MM.1S (cell line): ENCODE results near the gene TUBA4A.

Source experiments
- EZH2 ChIP-seq: fragments of 300-600 bp; sonication (generic); optimal IDR thresholded peaks from 2 replicates; pipeline ENCODE3; 2017; ENCODE audit warnings: low read depth, mild to moderate bottlenecking, antibody characterized with exemption, low read length, mixed read lengths
- EZH2phosphoT487 ChIP-seq: fragments of 300-600 bp; sonication (generic); IDR thresholded peaks from 2 replicates; pipeline ENCODE4 v1.6.1; 2018; ENCODE audit warnings: antibody characterized with exemption, low read length
- TF ChIP-seq, protein P1 (sequence below): fragments of 300-600 bp; sonication (generic); IDR thresholded peaks from 2 replicates; pipeline ENCODE4 v1.5.1; 2016; ENCODE audit warnings: antibody characterized with exemption, low read length, mixed read lengths

DNA sequence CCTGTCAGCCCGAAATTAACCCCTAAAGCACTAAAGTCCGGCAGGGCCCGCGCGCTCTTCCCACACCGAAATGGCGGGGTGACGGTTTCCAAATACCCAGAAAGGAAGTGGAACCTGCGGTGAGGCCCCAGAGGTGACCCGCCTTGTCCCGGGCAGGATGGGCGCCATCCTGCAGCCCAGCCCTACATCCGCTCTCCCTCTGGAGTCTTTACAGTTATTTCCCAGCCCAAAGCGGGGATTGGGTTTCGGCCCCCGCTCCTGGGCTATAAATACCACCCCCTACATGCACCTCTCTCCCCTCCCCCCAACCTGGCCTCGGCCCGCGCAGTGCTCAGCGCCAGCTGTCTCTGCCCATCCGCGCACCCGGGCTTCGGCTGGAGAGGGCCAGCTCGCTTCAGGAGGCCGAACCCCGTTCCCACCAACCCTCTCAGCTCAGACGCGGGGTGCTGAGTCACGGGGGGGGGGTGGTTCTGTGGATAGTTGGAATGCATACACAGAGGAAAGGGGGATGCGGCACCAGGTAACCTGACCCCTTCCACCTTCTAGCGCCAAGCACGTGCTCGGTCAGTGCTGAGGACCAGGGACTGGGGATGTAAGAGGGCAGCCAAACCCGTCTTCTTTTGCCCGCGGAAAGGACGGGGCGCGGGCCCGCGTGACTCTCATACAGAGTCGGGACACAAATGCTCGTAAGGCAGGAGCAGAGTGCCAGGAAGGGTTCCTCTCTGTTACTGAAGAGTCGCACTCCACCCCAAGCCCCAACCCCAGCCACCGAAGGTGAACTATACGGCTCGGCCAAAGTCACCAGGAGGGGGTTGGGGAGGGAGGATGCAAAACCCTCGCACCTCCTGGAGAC is 592 bp downstream of the TUBA4A start, which contains the start of gene TUBA4B:
- TF ChIP-seq EZH2phosphoT487 (no peak), EZH2 (no peak)
- TF ChIP-seq, protein P1, sequence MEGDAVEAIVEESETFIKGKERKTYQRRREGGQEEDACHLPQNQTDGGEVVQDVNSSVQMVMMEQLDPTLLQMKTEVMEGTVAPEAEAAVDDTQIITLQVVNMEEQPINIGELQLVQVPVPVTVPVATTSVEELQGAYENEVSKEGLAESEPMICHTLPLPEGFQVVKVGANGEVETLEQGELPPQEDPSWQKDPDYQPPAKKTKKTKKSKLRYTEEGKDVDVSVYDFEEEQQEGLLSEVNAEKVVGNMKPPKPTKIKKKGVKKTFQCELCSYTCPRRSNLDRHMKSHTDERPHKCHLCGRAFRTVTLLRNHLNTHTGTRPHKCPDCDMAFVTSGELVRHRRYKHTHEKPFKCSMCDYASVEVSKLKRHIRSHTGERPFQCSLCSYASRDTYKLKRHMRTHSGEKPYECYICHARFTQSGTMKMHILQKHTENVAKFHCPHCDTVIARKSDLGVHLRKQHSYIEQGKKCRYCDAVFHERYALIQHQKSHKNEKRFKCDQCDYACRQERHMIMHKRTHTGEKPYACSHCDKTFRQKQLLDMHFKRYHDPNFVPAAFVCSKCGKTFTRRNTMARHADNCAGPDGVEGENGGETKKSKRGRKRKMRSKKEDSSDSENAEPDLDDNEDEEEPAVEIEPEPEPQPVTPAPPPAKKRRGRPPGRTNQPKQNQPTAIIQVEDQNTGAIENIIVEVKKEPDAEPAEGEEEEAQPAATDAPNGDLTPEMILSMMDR, result no peak
